ENCODE measurements around the gene ANAPC2. TPM values are rescaled to one million over a fixed set of nuclear protein-coding genes. Genes with fewer than 3 reads are reported as not detected.

The ANAPC2 gene
- polyA plus RNA-seq, 2 of the 4 experiments (the other 2 are of a cell fraction) = 17.5 to 40.7 TPM

Small RNAs within 50 kb of the gene (small RNA-seq; reads per million reads assigned to genes)
- 0 reads per million in 6 experiments for gene MIR3621

Other genes with a start within 250 kb of the ANAPC2 start
Only the 30 nearest of the 33 such genes appear.
- gene PTGDS, start 211.1 kb downstream of the ANAPC2 start, polyA plus RNA-seq (2011; rRNA removed) = 0.31 and 0.33 TPM in 2 replicates
- gene PTGDS, start 211.1 kb downstream of the ANAPC2 start, polyA plus RNA-seq (2017; fragmentation: RNase III; extraction: RNeasy Plus Mini Kit Qiagen cat#74134 plus additional on column Dnase treatment) = 0.18 to 0.34 TPM (median 0.26 TPM) in 3 replicates
- gene LCNL1, start 205.6 kb downstream of the ANAPC2 start, polyA plus RNA-seq (2011; rRNA removed) = 0.04 and 0.19 TPM in 2 replicates
- gene LCNL1, start 205.6 kb downstream of the ANAPC2 start, polyA plus RNA-seq (2017; fragmentation: RNase III; extraction: RNeasy Plus Mini Kit Qiagen cat#74134 plus additional on column Dnase treatment) = 0.05 to 0.08 TPM (median 0.08 TPM) in 3 replicates
- gene PAXX, start 196.1 kb downstream of the ANAPC2 start, polyA plus RNA-seq (2011; rRNA removed) = 12.6 and 15.6 TPM in 2 replicates
- 50.7 to 57.0 TPM (median 53.2 TPM) in 3 replicates for gene PAXX, start 196.1 kb downstream of the ANAPC2 start, polyA plus RNA-seq (2017; fragmentation: RNase III; extraction: RNeasy Plus Mini Kit Qiagen cat#74134 plus additional on column Dnase treatment)
- 0.33 and 0.61 TPM in 2 replicates for gene CLIC3, start 192.0 kb downstream of the ANAPC2 start, polyA plus RNA-seq (2011; rRNA removed)
- 5.1 to 6.6 TPM (median 6.4 TPM) in 3 replicates for gene CLIC3, start 192.0 kb downstream of the ANAPC2 start, polyA plus RNA-seq (2017; fragmentation: RNase III; extraction: RNeasy Plus Mini Kit Qiagen cat#74134 plus additional on column Dnase treatment)
- 8.3 and 10.1 TPM in 2 replicates for gene ABCA2, start 160.3 kb downstream of the ANAPC2 start, polyA plus RNA-seq (2011; rRNA removed)
- gene ABCA2, start 160.3 kb downstream of the ANAPC2 start, polyA plus RNA-seq (2017; fragmentation: RNase III; extraction: RNeasy Plus Mini Kit Qiagen cat#74134 plus additional on column Dnase treatment) = 23.0 to 25.6 TPM (median 24.7 TPM) in 3 replicates
- not detected in 2 replicates for gene FUT7, start 156.5 kb downstream of the ANAPC2 start, polyA plus RNA-seq (2011; rRNA removed)
- 0.07 TPM in 1 of 3 replicates, not detected in the others for gene FUT7, start 156.5 kb downstream of the ANAPC2 start, polyA plus RNA-seq (2017; fragmentation: RNase III; extraction: RNeasy Plus Mini Kit Qiagen cat#74134 plus additional on column Dnase treatment)
- gene NPDC1, start 142.4 kb downstream of the ANAPC2 start, polyA plus RNA-seq (2011; rRNA removed) = 12.7 and 13.0 TPM in 2 replicates
- gene NPDC1, start 142.4 kb downstream of the ANAPC2 start, polyA plus RNA-seq (2017; fragmentation: RNase III; extraction: RNeasy Plus Mini Kit Qiagen cat#74134 plus additional on column Dnase treatment) = 33.2 to 40.6 TPM (median 40.2 TPM) in 3 replicates
- 0.75 and 2.3 TPM in 2 replicates for gene ENTPD2, start 134.5 kb downstream of the ANAPC2 start, polyA plus RNA-seq (2011; rRNA removed)
- 0.71 to 1.2 TPM (median 1.1 TPM) in 3 replicates for gene ENTPD2, start 134.5 kb downstream of the ANAPC2 start, polyA plus RNA-seq (2017; fragmentation: RNase III; extraction: RNeasy Plus Mini Kit Qiagen cat#74134 plus additional on column Dnase treatment)
- 6.5 and 6.9 TPM in 2 replicates for gene SAPCD2, start 118.0 kb downstream of the ANAPC2 start, polyA plus RNA-seq (2011; rRNA removed)
- 13.1 to 16.4 TPM (median 14.6 TPM) in 3 replicates for gene SAPCD2, start 118.0 kb downstream of the ANAPC2 start, polyA plus RNA-seq (2017; fragmentation: RNase III; extraction: RNeasy Plus Mini Kit Qiagen cat#74134 plus additional on column Dnase treatment)
- gene UAP1L1, start 111.0 kb downstream of the ANAPC2 start, polyA plus RNA-seq (2011; rRNA removed) = 1.2 and 1.9 TPM in 2 replicates
- gene UAP1L1, start 111.0 kb downstream of the ANAPC2 start, polyA plus RNA-seq (2017; fragmentation: RNase III; extraction: RNeasy Plus Mini Kit Qiagen cat#74134 plus additional on column Dnase treatment) = 4.8 to 7.8 TPM (median 6.0 TPM) in 3 replicates
- gene MAN1B1, start 101.6 kb downstream of the ANAPC2 start, polyA plus RNA-seq (2011; rRNA removed) = 31.7 and 47.8 TPM in 2 replicates
- gene MAN1B1, start 101.6 kb downstream of the ANAPC2 start, polyA plus RNA-seq (2017; fragmentation: RNase III; extraction: RNeasy Plus Mini Kit Qiagen cat#74134 plus additional on column Dnase treatment) = 45.1 to 48.6 TPM (median 47.0 TPM) in 3 replicates
- 27.6 and 36.0 TPM in 2 replicates for gene DPP7, start 73.8 kb downstream of the ANAPC2 start, polyA plus RNA-seq (2011; rRNA removed)
- 61.3 to 71.8 TPM (median 68.5 TPM) in 3 replicates for gene DPP7, start 73.8 kb downstream of the ANAPC2 start, polyA plus RNA-seq (2017; fragmentation: RNase III; extraction: RNeasy Plus Mini Kit Qiagen cat#74134 plus additional on column Dnase treatment)
- 0.11 and 0.13 TPM in 2 replicates for gene GRIN1, start 49.4 kb downstream of the ANAPC2 start, polyA plus RNA-seq (2011; rRNA removed)
- 0.30 to 0.51 TPM (median 0.45 TPM) in 3 replicates for gene GRIN1, start 49.4 kb downstream of the ANAPC2 start, polyA plus RNA-seq (2017; fragmentation: RNase III; extraction: RNeasy Plus Mini Kit Qiagen cat#74134 plus additional on column Dnase treatment)
- gene LRRC26, start 18.5 kb downstream of the ANAPC2 start, polyA plus RNA-seq (2011; rRNA removed) = 0.08 and 0.09 TPM in 2 replicates
- gene LRRC26, start 18.5 kb downstream of the ANAPC2 start, polyA plus RNA-seq (2017; fragmentation: RNase III; extraction: RNeasy Plus Mini Kit Qiagen cat#74134 plus additional on column Dnase treatment) = 0.80 to 1.2 TPM (median 1.0 TPM) in 3 replicates
- gene TMEM210, start 16.5 kb downstream of the ANAPC2 start, polyA plus RNA-seq (2011; rRNA removed) = not detected in 2 replicates
- not detected in 3 replicates for gene TMEM210, start 16.5 kb downstream of the ANAPC2 start, polyA plus RNA-seq (2017; fragmentation: RNase III; extraction: RNeasy Plus Mini Kit Qiagen cat#74134 plus additional on column Dnase treatment)
- gene SSNA1, start 116 bp upstream of the ANAPC2 start, polyA plus RNA-seq (2011; rRNA removed) = 52.6 and 54.1 TPM in 2 replicates
- 89.2 to 102 TPM (median 102 TPM) in 3 replicates for gene SSNA1, start 116 bp upstream of the ANAPC2 start, polyA plus RNA-seq (2017; fragmentation: RNase III; extraction: RNeasy Plus Mini Kit Qiagen cat#74134 plus additional on column Dnase treatment)
- 2.1 and 2.4 TPM in 2 replicates for gene TPRN, start 12.2 kb upstream of the ANAPC2 start, polyA plus RNA-seq (2011; rRNA removed)
- gene TPRN, start 12.2 kb upstream of the ANAPC2 start, polyA plus RNA-seq (2017; fragmentation: RNase III; extraction: RNeasy Plus Mini Kit Qiagen cat#74134 plus additional on column Dnase treatment) = 5.3 to 6.5 TPM (median 6.3 TPM) in 3 replicates
- 47.3 and 51.8 TPM in 2 replicates for gene TMEM203, start 17.1 kb upstream of the ANAPC2 start, polyA plus RNA-seq (2011; rRNA removed)
- gene TMEM203, start 17.1 kb upstream of the ANAPC2 start, polyA plus RNA-seq (2017; fragmentation: RNase III; extraction: RNeasy Plus Mini Kit Qiagen cat#74134 plus additional on column Dnase treatment) = 29.2 to 31.0 TPM (median 31.0 TPM) in 3 replicates
- gene NDOR1, start 17.1 kb upstream of the ANAPC2 start, polyA plus RNA-seq (2011; rRNA removed) = 5.6 and 6.4 TPM in 2 replicates
- 17.9 to 19.5 TPM (median 17.9 TPM) in 3 replicates for gene NDOR1, start 17.1 kb upstream of the ANAPC2 start, polyA plus RNA-seq (2017; fragmentation: RNase III; extraction: RNeasy Plus Mini Kit Qiagen cat#74134 plus additional on column Dnase treatment)
- gene RNF208, start 33.7 kb upstream of the ANAPC2 start, polyA plus RNA-seq (2011; rRNA removed) = 0.06 and 0.29 TPM in 2 replicates
- gene RNF208, start 33.7 kb upstream of the ANAPC2 start, polyA plus RNA-seq (2017; fragmentation: RNase III; extraction: RNeasy Plus Mini Kit Qiagen cat#74134 plus additional on column Dnase treatment) = 1.0 to 1.7 TPM (median 1.7 TPM) in 3 replicates
- 0.30 and 0.32 TPM in 2 replicates for gene CYSRT1, start 36.6 kb upstream of the ANAPC2 start, polyA plus RNA-seq (2011; rRNA removed)
- 0.81 to 1.0 TPM (median 0.87 TPM) in 3 replicates for gene CYSRT1, start 36.6 kb upstream of the ANAPC2 start, polyA plus RNA-seq (2017; fragmentation: RNase III; extraction: RNeasy Plus Mini Kit Qiagen cat#74134 plus additional on column Dnase treatment)
- not detected in 2 replicates for gene RNF224, start 38.9 kb upstream of the ANAPC2 start, polyA plus RNA-seq (2011; rRNA removed)
- 0.04 to 0.07 TPM (median 0.07 TPM) in 3 replicates for gene RNF224, start 38.9 kb upstream of the ANAPC2 start, polyA plus RNA-seq (2017; fragmentation: RNase III; extraction: RNeasy Plus Mini Kit Qiagen cat#74134 plus additional on column Dnase treatment)
- gene SLC34A3, start 42.3 kb upstream of the ANAPC2 start, polyA plus RNA-seq (2011; rRNA removed) = not detected in 2 replicates
- gene SLC34A3, start 42.3 kb upstream of the ANAPC2 start, polyA plus RNA-seq (2017; fragmentation: RNase III; extraction: RNeasy Plus Mini Kit Qiagen cat#74134 plus additional on column Dnase treatment) = 0.04 to 0.05 TPM (median 0.05 TPM) in 3 replicates
- gene TUBB4B, start 52.7 kb upstream of the ANAPC2 start, polyA plus RNA-seq (2011; rRNA removed) = 256 and 268 TPM in 2 replicates
- 646 to 795 TPM (median 671 TPM) in 3 replicates for gene TUBB4B, start 52.7 kb upstream of the ANAPC2 start, polyA plus RNA-seq (2017; fragmentation: RNase III; extraction: RNeasy Plus Mini Kit Qiagen cat#74134 plus additional on column Dnase treatment)
- gene STPG3, start 62.7 kb upstream of the ANAPC2 start, polyA plus RNA-seq (2011; rRNA removed) = not detected in 2 replicates
- gene STPG3, start 62.7 kb upstream of the ANAPC2 start, polyA plus RNA-seq (2017; fragmentation: RNase III; extraction: RNeasy Plus Mini Kit Qiagen cat#74134 plus additional on column Dnase treatment) = not detected in 3 replicates
- gene NELFB, start 66.8 kb upstream of the ANAPC2 start, polyA plus RNA-seq (2011; rRNA removed) = 31.8 and 33.8 TPM in 2 replicates
- gene NELFB, start 66.8 kb upstream of the ANAPC2 start, polyA plus RNA-seq (2017; fragmentation: RNase III; extraction: RNeasy Plus Mini Kit Qiagen cat#74134 plus additional on column Dnase treatment) = 44.4 to 46.3 TPM (median 45.3 TPM) in 3 replicates
- 8.7 and 9.8 TPM in 2 replicates for gene TOR4A, start 89.2 kb upstream of the ANAPC2 start, polyA plus RNA-seq (2011; rRNA removed)
- gene TOR4A, start 89.2 kb upstream of the ANAPC2 start, polyA plus RNA-seq (2017; fragmentation: RNase III; extraction: RNeasy Plus Mini Kit Qiagen cat#74134 plus additional on column Dnase treatment) = 15.6 to 18.6 TPM (median 17.5 TPM) in 3 replicates
- 3.2 and 5.1 TPM in 2 replicates for gene NRARP, start 113.7 kb upstream of the ANAPC2 start, polyA plus RNA-seq (2011; rRNA removed)
- gene NRARP, start 113.7 kb upstream of the ANAPC2 start, polyA plus RNA-seq (2017; fragmentation: RNase III; extraction: RNeasy Plus Mini Kit Qiagen cat#74134 plus additional on column Dnase treatment) = 1.3 to 1.4 TPM (median 1.3 TPM) in 3 replicates
- 3.3 and 3.4 TPM in 2 replicates for gene EXD3, start 234.6 kb upstream of the ANAPC2 start, polyA plus RNA-seq (2011; rRNA removed)
- gene EXD3, start 234.6 kb upstream of the ANAPC2 start, polyA plus RNA-seq (2017; fragmentation: RNase III; extraction: RNeasy Plus Mini Kit Qiagen cat#74134 plus additional on column Dnase treatment) = 4.0 to 5.4 TPM (median 4.5 TPM) in 3 replicates
- 0.44 and 0.58 TPM in 2 replicates for gene NOXA1, start 234.8 kb upstream of the ANAPC2 start, polyA plus RNA-seq (2011; rRNA removed)
- gene NOXA1, start 234.8 kb upstream of the ANAPC2 start, polyA plus RNA-seq (2017; fragmentation: RNase III; extraction: RNeasy Plus Mini Kit Qiagen cat#74134 plus additional on column Dnase treatment) = 1.1 to 1.9 TPM (median 1.5 TPM) in 3 replicates